GM12892 (cell line): ENCODE results near the gene TTC9C.

Experiments
- POLR2A ChIP-seq: IDR thresholded peaks from 2 replicates; pipeline ENCODE4 v1.6.1; 2011; ENCODE audit warnings: low read depth, low read length, control low read depth
- POLR2AphosphoS5 ChIP-seq: IDR thresholded peaks from 2 replicates; pipeline ENCODE4 v1.6.1; 2011; ENCODE audit warnings: low read depth, low read length, control low read depth
- TAF1 ChIP-seq: IDR thresholded peaks from 2 replicates; pipeline ENCODE4 v1.6.1; 2011; ENCODE audit warnings: low read depth, mild to moderate bottlenecking, control low read depth, low read length, borderline replicate concordance

DNA sequence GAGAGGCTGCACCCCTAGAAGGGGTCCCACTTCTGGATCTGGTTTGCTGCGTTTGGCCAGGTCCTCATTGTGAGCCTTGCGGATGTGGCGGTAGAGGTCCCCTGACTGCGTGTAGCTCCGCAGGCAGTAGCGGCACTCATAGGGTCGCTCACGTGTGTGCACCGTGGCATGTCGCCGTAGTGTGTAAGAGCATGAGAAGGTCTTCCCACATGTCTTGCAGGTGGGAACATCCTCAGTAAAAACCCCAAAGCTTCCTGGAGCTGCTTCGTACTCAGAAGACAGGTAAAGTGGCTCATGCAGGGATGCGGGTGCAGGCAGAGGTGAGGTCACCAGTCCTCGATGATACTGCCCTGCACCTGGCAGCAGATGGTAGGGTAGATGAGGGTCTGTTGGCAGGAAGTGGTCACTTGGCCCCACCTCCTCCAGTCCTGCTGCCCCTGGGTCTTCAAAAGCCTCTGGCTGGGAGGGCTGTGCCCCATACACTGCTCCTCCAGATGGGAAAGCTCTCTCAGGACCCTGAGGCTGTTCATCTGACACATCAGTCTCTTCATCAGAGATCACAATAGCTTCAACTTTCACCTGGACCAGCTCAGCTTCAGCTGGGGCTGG is 24.0 kb downstream of the TTC9C start:
- TF ChIP-seq POLR2AphosphoS5 (no peak), POLR2A (no peak), TAF1 (no peak)
